GM20000 (cell line): ENCODE data around the gene AK5.

Source experiments
- DNase-seq: peaks from one replicate; pipeline ENCODE4 v3.0.0; 2012; ENCODE audit warnings: low spot score
- TF ChIP-seq, protein P1 (sequence below): IDR thresholded peaks from 2 replicates; pipeline ENCODE4 v1.5.1; 2012; ENCODE audit warnings: mild to moderate bottlenecking, control low read depth; ENCODE audit errors: extremely low read depth, missing control alignments

The AK5 gene

DNA sequence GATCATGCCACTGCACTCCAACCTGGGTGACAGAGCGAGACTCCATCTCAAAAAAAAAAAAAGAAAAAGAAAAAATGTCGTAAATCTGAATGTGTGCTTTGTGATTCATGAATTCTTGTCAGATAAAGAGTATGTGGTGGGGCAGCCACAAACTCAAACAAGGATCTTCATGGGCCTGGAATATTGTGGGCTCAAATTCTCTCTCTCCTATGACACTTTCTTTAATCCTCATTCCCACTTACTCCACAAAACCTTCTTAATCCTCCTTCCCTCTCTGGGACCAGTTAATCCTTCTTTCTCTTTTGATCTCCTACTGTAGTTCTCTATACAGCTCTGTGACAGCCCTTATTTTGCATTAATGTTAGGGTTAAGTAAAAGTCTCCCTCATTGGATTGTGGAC, 112.3 kb downstream of the AK5 start:
- no peak for DNase-seq
- TF ChIP-seq, protein P1, sequence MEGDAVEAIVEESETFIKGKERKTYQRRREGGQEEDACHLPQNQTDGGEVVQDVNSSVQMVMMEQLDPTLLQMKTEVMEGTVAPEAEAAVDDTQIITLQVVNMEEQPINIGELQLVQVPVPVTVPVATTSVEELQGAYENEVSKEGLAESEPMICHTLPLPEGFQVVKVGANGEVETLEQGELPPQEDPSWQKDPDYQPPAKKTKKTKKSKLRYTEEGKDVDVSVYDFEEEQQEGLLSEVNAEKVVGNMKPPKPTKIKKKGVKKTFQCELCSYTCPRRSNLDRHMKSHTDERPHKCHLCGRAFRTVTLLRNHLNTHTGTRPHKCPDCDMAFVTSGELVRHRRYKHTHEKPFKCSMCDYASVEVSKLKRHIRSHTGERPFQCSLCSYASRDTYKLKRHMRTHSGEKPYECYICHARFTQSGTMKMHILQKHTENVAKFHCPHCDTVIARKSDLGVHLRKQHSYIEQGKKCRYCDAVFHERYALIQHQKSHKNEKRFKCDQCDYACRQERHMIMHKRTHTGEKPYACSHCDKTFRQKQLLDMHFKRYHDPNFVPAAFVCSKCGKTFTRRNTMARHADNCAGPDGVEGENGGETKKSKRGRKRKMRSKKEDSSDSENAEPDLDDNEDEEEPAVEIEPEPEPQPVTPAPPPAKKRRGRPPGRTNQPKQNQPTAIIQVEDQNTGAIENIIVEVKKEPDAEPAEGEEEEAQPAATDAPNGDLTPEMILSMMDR: no peak

DNA sequence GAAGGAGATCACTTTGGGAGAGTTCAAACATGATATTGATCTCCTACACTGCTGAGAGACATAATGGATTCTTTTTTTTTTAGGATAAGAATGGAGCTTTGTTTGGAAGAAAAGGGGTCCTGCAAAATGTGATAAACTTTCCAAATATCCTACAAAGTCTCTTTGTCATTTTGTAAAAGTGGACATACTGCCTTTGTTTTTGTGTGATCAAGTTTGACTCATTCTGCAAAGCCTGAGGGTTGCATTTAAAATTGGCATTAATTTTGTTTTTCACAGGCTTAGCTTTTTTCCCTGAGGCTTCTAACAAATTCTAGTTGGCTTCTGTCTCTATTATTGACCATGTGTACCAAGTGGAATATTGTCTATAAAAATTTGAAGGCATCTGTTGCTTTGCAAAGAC, 113.2 kb downstream of the AK5 start:
- no peak for DNase-seq
- TF ChIP-seq, protein P1: no peak

DNA sequence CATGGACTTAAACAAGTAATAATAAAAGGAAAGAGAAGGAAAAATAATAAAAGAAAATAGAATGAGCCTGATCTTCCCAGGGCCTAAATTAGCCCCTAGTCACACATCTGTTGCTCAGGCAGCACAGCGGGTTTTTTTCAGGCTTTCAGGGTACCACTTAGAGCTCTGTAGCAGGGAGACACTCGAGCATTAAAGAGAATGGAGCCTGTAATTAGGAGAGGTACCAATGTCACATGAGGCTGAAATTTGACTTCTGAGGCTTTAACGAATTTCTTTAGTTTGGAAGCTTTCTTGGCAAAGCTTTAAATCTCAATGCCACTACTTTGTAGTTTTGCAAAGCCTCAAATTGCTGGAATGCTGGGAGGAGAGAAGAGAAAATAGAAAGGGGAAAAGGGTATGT, 116.3 kb downstream of the AK5 start:
- TF ChIP-seq, protein P1: no peak
- DNase-seq: no peak

DNA sequence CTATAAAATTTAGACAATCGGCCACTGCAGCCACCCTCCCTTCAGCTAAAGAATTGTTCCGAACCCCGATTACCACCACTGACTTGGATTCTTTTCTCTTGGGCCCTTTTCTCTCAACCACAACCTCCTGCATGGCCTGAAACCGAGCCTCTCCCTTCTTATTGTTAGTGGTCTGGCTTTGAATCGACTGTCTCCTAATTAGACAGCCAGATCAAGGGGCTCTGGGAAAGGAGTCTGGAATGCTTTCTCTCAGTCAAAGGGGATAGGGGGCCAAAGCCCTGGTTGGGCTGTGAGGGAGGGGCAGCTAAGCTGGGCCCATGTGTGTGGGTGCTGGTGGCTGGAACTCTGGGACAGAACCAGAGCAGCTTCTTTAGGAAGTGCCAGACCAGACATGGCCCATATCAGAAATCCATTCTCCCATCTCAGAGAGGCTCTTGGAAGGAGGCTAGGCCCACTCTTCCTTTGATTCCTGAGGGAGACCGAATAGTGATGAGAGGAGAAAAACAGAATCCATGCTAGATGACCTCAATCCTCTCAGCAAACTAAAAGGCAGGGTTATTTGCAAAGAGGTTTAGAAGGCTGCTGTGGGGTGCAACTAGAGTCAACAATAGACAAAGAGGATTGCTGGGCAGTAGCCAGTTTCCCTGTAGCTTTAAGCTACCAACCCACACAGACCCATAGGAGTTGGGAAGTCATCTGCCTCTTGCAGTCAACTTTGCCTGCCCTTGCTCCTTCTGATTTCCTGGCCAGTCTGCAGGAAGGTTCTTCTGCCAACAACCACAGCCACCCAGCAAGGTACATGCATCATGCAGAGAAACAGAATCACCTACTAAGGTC, 117.6 kb downstream of the AK5 start:
- TF ChIP-seq, protein P1: no peak
- DNase-seq: no peak

DNA sequence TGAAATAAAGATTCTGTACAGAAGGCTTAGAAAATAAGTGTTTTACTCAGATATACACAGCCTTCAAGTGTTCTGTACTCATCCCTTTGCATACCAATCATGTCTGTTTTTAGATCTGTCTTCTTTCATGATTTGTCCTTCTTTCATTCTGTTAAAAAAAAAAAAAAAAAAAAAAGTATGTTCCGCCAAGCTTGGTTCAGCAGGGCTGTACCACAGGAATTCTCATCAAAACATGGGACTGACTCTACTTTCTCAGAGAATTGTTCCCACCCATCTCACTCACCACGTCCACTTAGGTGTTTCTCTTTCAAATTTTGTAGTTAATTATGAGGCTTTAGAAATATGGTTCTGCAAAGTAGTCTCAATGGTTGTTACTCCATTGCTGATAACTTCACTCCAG, 119.0 kb downstream of the AK5 start:
- no peak for DNase-seq
- TF ChIP-seq, protein P1: no peak

DNA sequence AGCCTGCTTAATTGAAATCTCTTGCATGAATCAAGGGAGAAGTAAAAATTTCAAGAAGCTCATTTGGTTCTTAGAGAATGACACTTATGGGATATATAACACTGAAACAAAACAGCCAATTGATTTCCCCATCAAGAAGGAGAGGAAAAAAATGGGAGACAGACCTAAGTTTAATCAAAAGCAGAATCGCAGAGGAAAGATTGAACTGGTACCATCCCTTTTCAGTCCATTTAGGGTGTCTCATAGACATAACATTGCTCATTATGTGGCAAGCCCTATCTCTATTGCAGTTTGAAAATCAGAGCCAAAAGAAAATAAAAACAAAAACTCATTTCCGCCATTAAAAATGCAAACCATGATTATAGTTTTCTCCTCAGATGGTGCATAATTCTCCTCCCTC, 119.6 kb downstream of the AK5 start:
- TF ChIP-seq, protein P1: no peak
- no peak for DNase-seq

DNA sequence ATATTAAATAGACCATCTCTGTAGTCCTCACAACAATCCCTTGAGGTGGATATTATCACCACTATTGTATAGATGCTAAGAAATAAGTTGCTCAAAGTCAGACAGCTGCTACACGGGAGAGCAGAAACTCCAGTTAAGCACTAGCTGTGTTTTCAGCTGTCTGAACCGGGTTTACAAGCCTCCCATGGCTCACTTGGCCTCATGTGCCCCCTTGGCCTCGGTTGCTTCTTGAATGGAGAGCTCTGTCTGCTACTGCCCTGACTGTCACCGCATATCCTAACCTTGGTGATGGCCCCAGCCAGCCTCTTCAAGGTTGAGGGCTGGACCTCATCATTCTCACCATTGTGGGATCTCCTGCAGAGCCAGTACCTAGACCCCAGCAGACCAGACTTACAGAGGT, 123.4 kb downstream of the AK5 start:
- TF ChIP-seq, protein P1: no peak
- no peak for DNase-seq
